ENCODE results near the gene ANK2.

Gene ANK2

GRCh38 chr4:113169368-113169767 lies 119.9 kb downstream of the ANK2 start:
- Histone ChIP-seq H3K4me1 (ENCODE audit: low read depth, poor library complexity, severe bottlenecking) (no peaks in the 10 kb centered on the region), H3K4me2 (no peak overlapping the region), H3K79me2 (ENCODE audit: insufficient read depth, low read depth) (no peaks in the 10 kb centered on the region), H3K4me3 (IDR thresholded peaks at IDR 0.05; ENCODE audit: insufficient read depth, low read depth, low read length) (no peak overlapping the region), H3K27ac (no peak overlapping the region), H3K27me3 (ENCODE audit: insufficient read depth, low read depth) (no peaks in the 10 kb centered on the region), H2AFZ (ENCODE audit: low read depth) (no peak overlapping the region), H4K20me1 (ENCODE audit: insufficient read depth) (no peaks in the 10 kb centered on the region), H3K9ac (no peak overlapping the region), H3K36me3 (ENCODE audit: insufficient read depth) (no peaks in the 10 kb centered on the region)
- TF ChIP-seq CTCF (conservative IDR thresholded peaks at IDR 0.05; ENCODE audit: low read depth, low read length) = no peak

- Histone ChIP-seq H4K20me1 (ENCODE audit: insufficient read depth) (no peaks in the 10 kb centered on the region), H3K9ac (no peak overlapping the region), H3K27ac (no peak overlapping the region), H3K36me3 (ENCODE audit: insufficient read depth) (no peaks in the 10 kb centered on the region), H3K27me3 (ENCODE audit: insufficient read depth, low read depth) (no peaks in the 10 kb centered on the region), H3K79me2 (ENCODE audit: insufficient read depth, low read depth) (no peaks in the 10 kb centered on the region), H3K4me1 (ENCODE audit: low read depth, poor library complexity, severe bottlenecking) (no peaks in the 10 kb centered on the region), H3K4me3 (IDR thresholded peaks at IDR 0.05; ENCODE audit: insufficient read depth, low read depth, low read length) (no peak overlapping the region), H3K4me2 (no peak overlapping the region), H2AFZ (ENCODE audit: low read depth) (no peak overlapping the region)
- TF ChIP-seq CTCF (conservative IDR thresholded peaks at IDR 0.05; ENCODE audit: low read depth, low read length) = no peak
Observed at GRCh38 chr4:113170115-113170804, 120.8 kb downstream of the ANK2 start.

- no peak overlapping the region for H3K9ac ChIP-seq
- H3K4me2 ChIP-seq = no peak overlapping the region
- no peaks in the 10 kb centered on the region for H3K4me1 ChIP-seq (ENCODE audit: low read depth, poor library complexity, severe bottlenecking)
- H4K20me1 ChIP-seq (ENCODE audit: insufficient read depth) = no peaks in the 10 kb centered on the region
- TF ChIP-seq CTCF (conservative IDR thresholded peaks at IDR 0.05; ENCODE audit: low read depth, low read length) = no peak
- no peak overlapping the region for H3K4me3 ChIP-seq (IDR thresholded peaks at IDR 0.05; ENCODE audit: insufficient read depth, low read depth, low read length)
- H3K27me3 ChIP-seq (ENCODE audit: insufficient read depth, low read depth) = no peaks in the 10 kb centered on the region
- H3K36me3 ChIP-seq (ENCODE audit: insufficient read depth) = no peaks in the 10 kb centered on the region
- no peak overlapping the region for H2AFZ ChIP-seq (ENCODE audit: low read depth)
- H3K79me2 ChIP-seq (ENCODE audit: insufficient read depth, low read depth) = no peaks in the 10 kb centered on the region
- H3K27ac ChIP-seq = no peak overlapping the region
Observed at GRCh38 chr4:113170805-113171468, 121.5 kb downstream of the ANK2 start.

GRCh38 chr4:113173126-113173792 lies 123.8 kb downstream of the ANK2 start:
- Histone ChIP-seq H3K9ac (no peak overlapping the region), H2AFZ (ENCODE audit: low read depth) (no peak overlapping the region), H3K4me1 (ENCODE audit: low read depth, poor library complexity, severe bottlenecking) (no peaks in the 10 kb centered on the region), H3K36me3 (ENCODE audit: insufficient read depth) (no peaks in the 10 kb centered on the region), H3K4me2 (no peak overlapping the region), H3K4me3 (IDR thresholded peaks at IDR 0.05; ENCODE audit: insufficient read depth, low read depth, low read length) (no peak overlapping the region), H3K79me2 (ENCODE audit: insufficient read depth, low read depth) (no peaks in the 10 kb centered on the region), H3K27me3 (ENCODE audit: insufficient read depth, low read depth) (no peaks in the 10 kb centered on the region), H4K20me1 (ENCODE audit: insufficient read depth) (no peaks in the 10 kb centered on the region), H3K27ac (no peak overlapping the region)
- TF ChIP-seq CTCF (conservative IDR thresholded peaks at IDR 0.05; ENCODE audit: low read depth, low read length) = no peak
